GM12878 (cell line): ENCODE data around the gene IL19. TPM values are rescaled to one million over a fixed set of nuclear protein-coding genes. Genes with fewer than 3 reads are reported as not detected.

Experiments
- ATAC-seq: fragments of 200-7000 bp; cut with Tn5 transposase; 3 replicates; pipeline ENCODE4 v1.9.1; 2020; ENCODE audit warnings: mild to moderate bottlenecking, moderate library complexity
- BruUV-seq: library from RNA; stranded (reverse); fragments of 400-500 nt; replicated peaks from 2 replicates; lab custom pipeline; 2021; lab: Mats Ljungman, UMichigan
- CTCF ChIA-PET: fragments of 300-600 bp; sonication (Branson Sonifier 250); formaldehyde crosslinking; extraction: SDS; loops from one replicate; lab custom pipeline; 2021; ENCODE audit warnings: inconsistent platforms; lab: Yijun Ruan, JAX
- POLR2A ChIA-PET: fragments of 350-600 bp; formaldehyde crosslinking; extraction: SDS; loops from one replicate; lab custom pipeline; 2021; ENCODE audit warnings: inconsistent platforms; lab: Charles Lee
- RAD21 ChIA-PET: fragments of 300-600 bp; sonication (Branson Sonifier 250); formaldehyde crosslinking; loops from one replicate; lab custom pipeline; 2023; ENCODE audit warnings: antibody characterized with exemption; ENCODE audit not compliant: unreplicated experiment; lab: Charles Lee
- SMC1A ChIA-PET: fragments of 300-600 bp; sonication (Branson Sonifier 250); formaldehyde crosslinking; loops from one replicate; lab custom pipeline; 2023; ENCODE audit not compliant: unreplicated experiment, uncharacterized antibody; lab: Charles Lee
- DNase-seq: peaks from one replicate; pipeline ENCODE4 v3.0.0-alpha.2; 2011; ENCODE audit warnings: low read depth, low spot score
- FAIRE-seq: peaks from 3 replicates; lab custom pipeline; 2011; peaks lifted over from hg19 to GRCh38; lab: Jason Lieb, UNC
- H2AFZ ChIP-seq: 2 replicates; pipeline ENCODE4 v1.6.0; 2011; ENCODE audit warnings: low read depth, low read length, control low read depth; ENCODE audit not compliant: control insufficient read depth
- H3K27ac ChIP-seq: 2 replicates; pipeline ENCODE4 v1.5.1; 2011; ENCODE audit warnings: control low read depth; ENCODE audit not compliant: control insufficient read depth, insufficient read depth
- H3K27me3 ChIP-seq, 2 experiments: replicated peaks in 1 of 2; 2 replicates each; pipeline versions ENCODE4 v1.6.0 to v1.6.1; 2011; ENCODE audit warnings: low read length in 1 of 2; ENCODE audit not compliant: control insufficient read depth in 2 of 2, insufficient read depth in 2 of 2
- H3K36me3 ChIP-seq, 2 experiments: 2 replicates each; pipeline ENCODE4 v1.5.1; 2011; ENCODE audit warnings: low read length in 1 of 2; ENCODE audit not compliant: control insufficient read depth in 2 of 2, insufficient read depth in 2 of 2
- H3K4me1 ChIP-seq: 2 replicates; pipeline ENCODE4 v1.6.1; 2011; ENCODE audit warnings: mild to moderate bottlenecking, low read length, moderate library complexity, mixed read lengths; ENCODE audit not compliant: control insufficient read depth, insufficient read depth
- H3K4me2 ChIP-seq: 2 replicates; pipeline ENCODE4 v1.6.0; 2011; ENCODE audit warnings: control low read depth; ENCODE audit not compliant: control insufficient read depth, insufficient read depth
- H3K4me3 ChIP-seq: fragments of 200-600 bp; sonication (generic); 2 replicates; pipeline ENCODE4 v1.5.1; 2016
- H3K79me2 ChIP-seq: 2 replicates; pipeline ENCODE4 v1.6.0; 2011; ENCODE audit warnings: low read length; ENCODE audit not compliant: control insufficient read depth, insufficient read depth
- H3K9ac ChIP-seq: 2 replicates; pipeline ENCODE4 v1.8.0; 2011; ENCODE audit warnings: low read length, control low read depth, mixed read lengths; ENCODE audit not compliant: control insufficient read depth, insufficient read depth
- H3K9me3 ChIP-seq: replicated peaks from 3 replicates; pipeline ENCODE4 v1.5.1; 2011; ENCODE audit warnings: mild to moderate bottlenecking, low read length; ENCODE audit not compliant: control insufficient read depth, insufficient read depth
- H4K20me1 ChIP-seq: 2 replicates; pipeline ENCODE4 v1.6.0; 2011; ENCODE audit not compliant: control insufficient read depth, insufficient read depth
- ASH2L ChIP-seq: fragments of 300-600, 200-600 bp; sonication (generic); IDR thresholded peaks from 2 replicates; pipeline ENCODE4 v1.6.1; 2017; ENCODE audit warnings: low read depth, mild to moderate bottlenecking, borderline replicate concordance
- ATF2 ChIP-seq: IDR thresholded peaks from 2 replicates; pipeline ENCODE4 v1.6.1; 2012; ENCODE audit warnings: low read length, inconsistent platforms
- BHLHE40 ChIP-seq, 2 experiments: fragments of 450-650 bp in 1 of 2; IDR thresholded peaks; 2 replicates each; pipeline ENCODE4 v1.6.1; 2011 to 2017; ENCODE audit warnings: low read depth in 2 of 2, borderline replicate concordance in 1 of 2, improper control_type of control experiment in 1 of 2, low read length in 1 of 2, mild to moderate bottlenecking in 1 of 2
- CREB1 ChIP-seq: IDR thresholded peaks from 2 replicates; pipeline ENCODE4 v1.6.1; 2012; ENCODE audit warnings: low read depth, mild to moderate bottlenecking, inconsistent platforms
- CREM ChIP-seq: IDR thresholded peaks from 2 replicates; pipeline ENCODE4 v1.6.1; 2014; ENCODE audit warnings: antibody characterized with exemption, low read depth
- GABPA ChIP-seq: IDR thresholded peaks from 2 replicates; pipeline ENCODE4 v1.6.1; 2014; ENCODE audit warnings: antibody characterized with exemption, low read depth, mild to moderate bottlenecking, inconsistent platforms
- GATAD2B ChIP-seq: fragments of 450-650 bp; conservative IDR thresholded peaks from 2 replicates; pipeline ENCODE4 v1.6.1; 2017; ENCODE audit warnings: low read depth, mild to moderate bottlenecking, moderate library complexity
- JUNB ChIP-seq: IDR thresholded peaks from 2 replicates; pipeline ENCODE4 v1.6.1; 2016; ENCODE audit warnings: antibody characterized with exemption, mild to moderate bottlenecking
- JUND ChIP-seq: IDR thresholded peaks from 2 replicates; pipeline ENCODE4 v1.6.1; 2012; ENCODE audit warnings: low read depth, mild to moderate bottlenecking, low read length, improper control_type of control experiment, moderate library complexity
- MEF2B ChIP-seq: fragments of 450-650 bp; IDR thresholded peaks from 2 replicates; pipeline ENCODE4 v1.6.1; 2018; ENCODE audit warnings: mild to moderate bottlenecking, moderate library complexity; ENCODE audit not compliant: partially characterized antibody, poor library complexity, severe bottlenecking
- NR2F1 ChIP-seq: fragments of 450-650 bp; conservative IDR thresholded peaks from 2 replicates; pipeline ENCODE4 v1.6.1; 2017; ENCODE audit warnings: mild to moderate bottlenecking
- PAX8 ChIP-seq: fragments of 450-650 bp; IDR thresholded peaks from 2 replicates; pipeline ENCODE4 v1.6.1; 2017; ENCODE audit warnings: mild to moderate bottlenecking, moderate library complexity
- POLR2A ChIP-seq: IDR thresholded peaks from 2 replicates; pipeline ENCODE4 v1.6.1; 2011; ENCODE audit warnings: low read depth, mild to moderate bottlenecking, low read length
- POLR2AphosphoS2 ChIP-seq: IDR thresholded peaks from 2 replicates; pipeline ENCODE4 v1.6.1; 2011; ENCODE audit warnings: low read depth, mild to moderate bottlenecking, low read length, improper control_type of control experiment, moderate library complexity
- POU2F2 ChIP-seq: IDR thresholded peaks from 3 replicates; pipeline ENCODE4 v1.6.1; 2011; ENCODE audit warnings: low read depth, mild to moderate bottlenecking, low read length, borderline replicate concordance
- RUNX3 ChIP-seq: IDR thresholded peaks from 2 replicates; pipeline ENCODE4 v1.6.1; 2012; ENCODE audit warnings: low read length, inconsistent platforms
- SMARCA5 ChIP-seq: fragments of 450-650 bp; IDR thresholded peaks from 2 replicates; pipeline ENCODE4 v1.6.1; 2017; ENCODE audit warnings: mild to moderate bottlenecking
- TARDBP ChIP-seq: IDR thresholded peaks from 2 replicates; pipeline ENCODE4 v1.6.1; 2016; ENCODE audit warnings: borderline replicate concordance
- ZBED1 ChIP-seq: IDR thresholded peaks from 2 replicates; pipeline ENCODE4 v1.6.1; 2016; ENCODE audit warnings: borderline replicate concordance
- ZNF207 ChIP-seq: fragments of 450-650 bp; IDR thresholded peaks from 2 replicates; pipeline ENCODE4 v1.6.1; 2014; ENCODE audit warnings: antibody characterized with exemption, mild to moderate bottlenecking, borderline replicate concordance
- ZSCAN29 ChIP-seq: fragments of 450-650 bp; IDR thresholded peaks from 2 replicates; pipeline ENCODE4 v1.6.1; 2017; ENCODE audit warnings: mild to moderate bottlenecking, moderate library complexity
- WGBS: methylation state at CpG from one replicate; pipeline ENCODE4 v1.1.6; 2016; ENCODE audit warnings: low lambda C conversion rate; ENCODE audit not compliant: insufficient replicate concordance, insufficient coverage; ENCODE audit errors: missing lambda C conversion rate; 5-methylcytosine and 5-hydroxymethylcytosine counted together
- in situ Hi-C: fragments of 300-500 bp; cut with MboI; formaldehyde crosslinking; loops from 9 replicates; pipeline ENCODE4 v1.14.3; 2018; ENCODE audit warnings: mixed read lengths
- intact Hi-C: fragments of 100-400 bp; cut with micrococcal nuclease; formaldehyde crosslinking; loops from one replicate; pipeline ENCODE4 v1.14.2; 2022; ENCODE audit not compliant: unreplicated experiment
- polyA plus RNA-seq, 11 experiments: library from polyadenylated mRNA; depleted of rRNA in 4 of 11; unstranded in 6 of 11; stranded (reverse) in 5 of 11; fragments of >200 nt; fragmentation: Nextera tagmentation in 4 of 11; fragmentation: Illumina TruSeq in 1 of 11; extraction: Ambion mirVana in 4 of 11; extraction: Trizol in 1 of 11; gene quantifications; 1 replicate in 1 of 11; 2 replicates in 10 of 11; pipeline versions ENCODE4 v1.2.1 to v1.2.3, GENCODE V29; 2011 to 2016; ENCODE audit warnings: inconsistent platforms in 2 of 11, missing spikeins in 2 of 11, low read depth in 1 of 11
- total RNA-seq, 4 experiments: library from RNA; depleted of rRNA in 3 of 4; stranded (reverse); fragments of >200 nt in 3 of 4; fragmentation: Illumina TruSeq in 1 of 4; extraction: Trizol in 1 of 4; gene quantifications; 2 replicates each; pipeline versions ENCODE4 v1.2.1 to v1.2.3, GENCODE V29; 2013 to 2021
- TF ChIP-seq, protein P1 (sequence below): fragments of 450-650 bp; conservative IDR thresholded peaks from 2 replicates; pipeline ENCODE4 v1.6.1; 2017; ENCODE audit warnings: mild to moderate bottlenecking, moderate library complexity

Gene IL19
- total and polyA plus RNA-seq, 10 of the 15 experiments (the other 5 are each of a cell fraction or from before 2014, with no cell fraction given), result 0.10 to 0.73 (median 0.28) TPM; not detected in 6

DNA sequence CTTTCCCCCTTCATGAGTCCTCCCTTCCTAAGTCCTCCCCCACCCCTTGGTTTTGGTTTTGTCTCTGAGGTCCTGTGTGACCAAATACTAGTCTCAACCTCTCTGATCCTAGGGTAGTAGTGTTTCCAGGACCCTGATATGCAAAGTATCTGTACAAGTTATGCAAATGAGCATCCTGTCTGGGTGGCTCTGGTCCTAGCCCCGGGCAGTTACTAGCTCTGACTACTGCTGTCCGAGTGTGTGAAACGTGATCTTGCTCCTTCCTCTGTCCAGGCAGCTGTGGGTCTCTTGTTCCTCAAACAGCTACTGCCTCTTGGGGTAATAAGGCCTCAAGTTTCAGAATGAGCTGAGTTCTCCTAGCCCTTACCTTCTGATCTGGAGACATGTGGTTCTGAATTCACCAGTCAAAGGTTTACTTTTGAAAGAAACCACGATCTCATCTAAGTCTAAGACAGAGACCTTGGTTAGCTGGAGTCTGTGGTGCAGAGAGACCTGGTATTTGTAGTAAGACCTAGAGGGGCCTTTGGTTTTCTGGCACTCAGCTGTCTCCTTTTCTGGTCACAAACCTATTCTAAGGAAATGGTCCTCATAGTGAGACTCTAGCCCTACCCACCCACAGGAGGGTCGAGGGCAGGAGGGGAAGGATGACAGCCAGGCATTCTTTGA lies 31.0 kb upstream of the IL19 start:
- Histone ChIP-seq H3K27me3 (no peaks in the 10 kb centered on the region), H3K79me2 (no peaks in the 10 kb centered on the region), H3K36me3 (peaks cover 9 to 14% of the 10 kb centered on the region in 2 experiments; a peak in 2 of 4 replicates), H3K9ac (0 out of 2 replicates have a peak overlapping the region, but pooled peaks have one; percentile 22), H2AFZ (no peak overlapping the region), H3K4me1 (peaks cover 72% of the 10 kb centered on the region), H4K20me1 (no peaks in the 10 kb centered on the region), H3K9me3 (no peaks in the 10 kb centered on the region), H3K27ac (peak overlapping the region; percentile 79), H3K4me3 (no peak overlapping the region), H3K4me2 (peak overlapping the region; percentile 72)
- BruUV-seq, result no TSS peak
- RAD21 ChIA-PET, result interaction anchor here (0.7 to 5.1 kb wide), 30 partner anchors 10 to 243 kb away, joined by 3 to 227 read pairs (median 6); partner anchors contain the start of genes DYRK3, IL10 and IL19
- FAIRE-seq (peak; percentile 98), ATAC-seq (peak; percentile 91), DNase-seq (peak; percentile 99)
- POLR2A ChIA-PET, result interaction anchor here (0.7 to 3.2 kb wide), 15 partner anchors 20 to 268 kb away, joined by 3 to 52 read pairs (median 5); partner anchors contain the start of genes IL10 and IL19
- CTCF ChIA-PET, result interaction anchor here (0.6 to 3.9 kb wide), 33 partner anchors 14 to 242 kb away, joined by 3 to 91 read pairs (median 5); partner anchors contain the start of genes DYRK3, IL10, IL19 and IL20
- 2% methylated on average over 5 of the region's 5 CpGs for WGBS
- SMC1A ChIA-PET, result interaction anchor here (0.6 to 5.1 kb wide), 38 partner anchors 9 to 242 kb away, joined by 3 to 264 read pairs (median 5); partner anchors contain the start of genes DYRK3, IL10 and IL19
- intact Hi-C loops, result loop anchor here (1.0 to 5.0 kb wide), 5 partner anchors 27 to 673 kb away; no protein-coding TSS in a partner anchor
- in situ Hi-C loops, result loop anchor here (5.0 kb wide), 2 partner anchors 33 to 63 kb away; partner anchors contain the start of genes IL10 and IL19
- peak; percentile 70 for TF ChIP-seq MEF2B
- peak; percentile 73 for TF ChIP-seq NR2F1
- no peak for TF ChIP-seq POLR2AphosphoS2
- peak; percentile 83; the same call in 1 of the 2 replicates for TF ChIP-seq ATF2
- no peak for TF ChIP-seq ZNF207
- TF ChIP-seq RUNX3, result peak; percentile 86
- TF ChIP-seq POU2F2, result peak; percentile 99; the same call in 2 of the 3 replicates
- peak; percentile 59; the same call in 1 of the 2 replicates for TF ChIP-seq GATAD2B
- peak; percentile 62; the same call in 1 of the 2 replicates for TF ChIP-seq JUNB
- TF ChIP-seq, protein P1, sequence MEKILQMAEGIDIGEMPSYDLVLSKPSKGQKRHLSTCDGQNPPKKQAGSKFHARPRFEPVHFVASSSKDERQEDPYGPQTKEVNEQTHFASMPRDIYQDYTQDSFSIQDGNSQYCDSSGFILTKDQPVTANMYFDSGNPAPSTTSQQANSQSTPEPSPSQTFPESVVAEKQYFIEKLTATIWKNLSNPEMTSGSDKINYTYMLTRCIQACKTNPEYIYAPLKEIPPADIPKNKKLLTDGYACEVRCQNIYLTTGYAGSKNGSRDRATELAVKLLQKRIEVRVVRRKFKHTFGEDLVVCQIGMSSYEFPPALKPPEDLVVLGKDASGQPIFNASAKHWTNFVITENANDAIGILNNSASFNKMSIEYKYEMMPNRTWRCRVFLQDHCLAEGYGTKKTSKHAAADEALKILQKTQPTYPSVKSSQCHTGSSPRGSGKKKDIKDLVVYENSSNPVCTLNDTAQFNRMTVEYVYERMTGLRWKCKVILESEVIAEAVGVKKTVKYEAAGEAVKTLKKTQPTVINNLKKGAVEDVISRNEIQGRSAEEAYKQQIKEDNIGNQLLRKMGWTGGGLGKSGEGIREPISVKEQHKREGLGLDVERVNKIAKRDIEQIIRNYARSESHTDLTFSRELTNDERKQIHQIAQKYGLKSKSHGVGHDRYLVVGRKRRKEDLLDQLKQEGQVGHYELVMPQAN, result peak; percentile 40; the same call in 1 of the 2 replicates
- TF ChIP-seq ZBED1, result peak; percentile 81; the same call in 1 of the 2 replicates
- TF ChIP-seq SMARCA5, result peak; percentile 99
- no peak for TF ChIP-seq JUND
- no peak for TF ChIP-seq TARDBP
- peak; percentile 57; the same call in 1 of the 2 replicates for TF ChIP-seq CREM
- TF ChIP-seq CREB1, result 0 out of 2 replicates have a peak, but pooled peaks have one; percentile 46
- TF ChIP-seq PAX8, result no peak
- TF ChIP-seq ZSCAN29, result peak; percentile 41; the same call in 1 of the 2 replicates
- TF ChIP-seq BHLHE40 (IDR thresholded peaks at IDR 0.05; ENCODE audit: borderline replicate concordance in 1 of 2, low read depth in 2 of 2, low read length in 1 of 2), result peak; percentile 98
- no peak for TF ChIP-seq ASH2L
- no peak for TF ChIP-seq GABPA
- peak; percentile 82 for TF ChIP-seq POLR2A
